Panc1 (cell line): Measurements from ENCODE around the gene PYGM. TPM values are rescaled to one million over a fixed set of nuclear protein-coding genes. Genes with fewer than 3 reads are reported as not detected.
A peak's percentile ranks its signal among the peaks of the same experiment; 100 is the strongest.

Experiments used
- ATAC-seq: fragments of 200-7000 bp; cut with Tn5 transposase; 2 replicates; pipeline ENCODE4 v1.9.1; 2020; ENCODE audit warnings: mild to moderate bottlenecking, moderate library complexity
- Bru-seq: library from RNA; stranded (reverse); fragments of 400-500 nt; gene quantifications from one replicate; lab custom pipeline; 2021; lab: Mats Ljungman, UMichigan
- BruChase-seq, 2 experiments: library from RNA; stranded (reverse); fragments of 400-500 nt; gene quantifications; one replicate each; lab custom pipeline; 2021; lab: Mats Ljungman, UMichigan
- BruUV-seq: library from RNA; stranded (reverse); fragments of 400-500 nt; replicated peaks from 2 replicates; lab custom pipeline; 2021; lab: Mats Ljungman, UMichigan
- CTCF ChIA-PET: fragments of 300-600 bp; sonication (Branson Sonifier 250); formaldehyde crosslinking; loops from one replicate; lab custom pipeline; 2022; ENCODE audit warnings: antibody characterized with exemption; lab: Charles Lee
- POLR2A ChIA-PET: fragments of 300-600 bp; sonication (Branson Sonifier 250); formaldehyde crosslinking; loops from one replicate; lab custom pipeline; 2022; ENCODE audit warnings: antibody characterized with exemption; lab: Charles Lee
- DNase-seq: peaks from one replicate; pipeline ENCODE4 v3.0.0-alpha.2; 2010; ENCODE audit warnings: low read depth, low spot score
- H3K27ac ChIP-seq: 2 replicates; pipeline ENCODE4 v1.5.1; 2011; ENCODE audit warnings: mild to moderate bottlenecking, low read length, inconsistent platforms
- H3K27me3 ChIP-seq: fragments of 200-500 bp; sonication (Bioruptor generic); 2 replicates; pipeline ENCODE4 v1.6.0; 2014; ENCODE audit warnings: low read length, inconsistent platforms; ENCODE audit not compliant: control insufficient read depth, insufficient read depth
- H3K36me3 ChIP-seq: fragments of 200-500 bp; sonication (Bioruptor generic); 2 replicates; pipeline ENCODE4 v1.5.1; 2014; ENCODE audit warnings: inconsistent platforms, mild to moderate bottlenecking, low read length, moderate library complexity; ENCODE audit not compliant: control insufficient read depth, insufficient read depth
- H3K4me1 ChIP-seq: 2 replicates; pipeline ENCODE4 v1.5.1; 2011; ENCODE audit warnings: inconsistent platforms, mild to moderate bottlenecking, low read length, moderate library complexity; ENCODE audit not compliant: control insufficient read depth, insufficient read depth
- H3K4me3 ChIP-seq, 2 experiments: 2 replicates each; pipeline ENCODE4 v1.5.1; 2011 to 2012; ENCODE audit warnings: low read depth in 2 of 2, low read length in 2 of 2, mild to moderate bottlenecking in 2 of 2, inconsistent platforms in 1 of 2, moderate library complexity in 1 of 2
- H3K9me3 ChIP-seq: fragments of 200-500 bp; sonication (Bioruptor generic); 2 replicates; pipeline ENCODE4 v1.5.1; 2014; ENCODE audit warnings: low read depth, mild to moderate bottlenecking, inconsistent platforms, low read length, moderate library complexity; ENCODE audit not compliant: control insufficient read depth, insufficient read depth
- POLR2AphosphoS5 ChIP-seq: IDR thresholded peaks from 2 replicates; pipeline ENCODE4 v1.6.1; 2012; ENCODE audit warnings: mild to moderate bottlenecking, low read depth, low read length, moderate library complexity
- SIN3A ChIP-seq: IDR thresholded peaks from 2 replicates; pipeline ENCODE4 v1.6.1; 2012; ENCODE audit warnings: low read depth, mild to moderate bottlenecking, low read length, moderate library complexity, borderline replicate concordance; ENCODE audit not compliant: insufficient read depth
- TCF7L2 ChIP-seq: IDR thresholded peaks from 2 replicates; pipeline ENCODE4 v1.6.1; 2011; ENCODE audit warnings: mild to moderate bottlenecking, low read depth, low read length, inconsistent platforms
- in situ Hi-C: cut with HindIII; loops from 2 replicates; pipeline ENCODE4 v1.10.0; 2016; ENCODE audit warnings: low sequenced_read_pairs, low pct_unique_long_range_greater_than_20kb
- intact Hi-C: fragments of 100-400 bp; cut with micrococcal nuclease; formaldehyde crosslinking; loops from one replicate; pipeline ENCODE4 v1.10.0; 2022; ENCODE audit not compliant: unreplicated experiment
- long read RNA-seq: library from polyadenylated mRNA; unstranded; transcript quantifications from one replicate; pipeline ENCODE4 v2.0.0, GENCODE V29; 2021; ENCODE audit not compliant: unreplicated experiment
- polyA plus RNA-seq: library from polyadenylated mRNA; unstranded; fragments of >200 nt; gene quantifications from one replicate; pipeline ENCODE4 v1.2.1, GENCODE V29; 2012; ENCODE audit warnings: missing spikeins; ENCODE audit not compliant: insufficient read length
- total RNA-seq: library from RNA; stranded (reverse); gene quantifications from one replicate; pipeline ENCODE4 v1.2.1, GENCODE V29; 2021; ENCODE audit not compliant: unreplicated experiment
- TF ChIP-seq, protein P1 (sequence below), 2 experiments: IDR thresholded peaks; 2 replicates each; pipeline ENCODE4 v1.6.1; 2011 to 2012; ENCODE audit warnings: low read depth in 2 of 2, control low read depth in 1 of 2, low read length in 1 of 2, mild to moderate bottlenecking in 1 of 2, moderate library complexity in 1 of 2; ENCODE audit not compliant: insufficient read depth in 1 of 2
- TF ChIP-seq, protein P2 (sequence below): fragments of 450-650 bp; IDR thresholded peaks from 2 replicates; pipeline ENCODE4 v1.5.1; 2017; ENCODE audit warnings: mild to moderate bottlenecking

Gene PYGM
- total RNA-seq (0.39 TPM), Bru-seq, nascent RNA (percentile 37 among the genes with signal in this experiment), BruChase-seq, experiment 1, labeled RNA remaining after a 2-hour chase (percentile 36 among the genes with signal in this experiment), BruChase-seq, experiment 2, labeled RNA remaining after a 6-hour chase (percentile 34 among the genes with signal in this experiment)
- polyA plus RNA-seq, result 0.34 TPM
- long read RNA-seq, result 0 reads

DNA sequence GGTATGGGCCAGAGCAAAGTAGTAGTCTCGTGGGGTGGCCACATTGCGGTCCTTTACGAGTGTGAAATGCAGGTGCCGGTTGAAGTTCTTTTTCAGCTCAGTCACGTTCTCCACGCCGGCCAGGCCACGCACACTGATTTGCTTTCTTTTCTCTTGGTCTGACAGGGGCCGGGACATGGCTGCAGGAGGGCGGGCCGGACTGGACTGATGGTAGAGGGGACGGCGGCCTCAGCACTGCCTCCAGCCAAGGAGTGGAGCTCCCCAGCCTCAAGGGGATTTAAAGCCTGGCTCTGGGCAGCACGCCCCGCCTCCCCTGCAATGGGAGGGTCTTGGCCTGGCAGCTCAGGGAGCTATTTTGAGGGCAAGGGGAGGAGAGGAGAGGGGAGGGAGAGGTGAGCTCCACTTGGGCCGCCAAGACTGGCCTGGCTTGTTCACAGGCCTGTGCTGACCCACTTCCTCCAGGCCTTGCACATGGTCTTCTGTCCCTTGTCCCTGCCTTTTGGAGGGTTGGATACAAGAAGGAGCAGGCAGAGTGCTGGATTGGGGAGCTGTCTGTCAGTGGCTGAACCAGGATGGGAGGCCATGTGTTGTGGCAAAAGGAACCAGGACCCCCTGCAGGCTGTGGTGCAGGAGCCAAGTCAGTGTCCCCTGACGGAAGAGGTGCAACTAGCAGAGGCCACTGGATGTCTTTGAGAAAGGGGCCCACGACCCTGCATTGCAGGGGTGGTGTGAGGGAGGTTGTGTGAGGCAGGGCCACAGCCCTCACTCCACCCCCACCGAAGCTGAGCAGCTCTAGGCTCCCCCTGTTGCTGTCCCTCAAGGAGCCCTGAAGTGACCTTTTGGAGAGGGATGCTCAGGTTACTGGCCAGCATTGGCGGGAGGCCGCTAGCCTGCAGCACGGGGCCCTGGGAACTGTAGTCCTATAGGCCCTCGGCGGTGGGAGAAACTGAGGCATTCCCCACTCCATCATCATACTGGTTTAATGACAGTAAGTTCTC, at the start of gene PYGM:
PYGM (minus strand) TSS at position 253 of the 998 bp plus-strand sequence; CDS start at position 177, 76 bp downstream.
- ChIA-PET POLR2A (interaction anchor here (1.0 kb wide), 1 partner anchor 18 kb away, joined by 3 read pairs; the partner anchor contains the start of gene SF1), CTCF (interaction anchor here (0.5 to 2.1 kb wide), 2 partner anchors 16 to 404 kb away, joined by 7 to 17 read pairs; partner anchors contain the start of gene RASGRP2)
- ATAC-seq, result peak; percentile 44
- no peaks in the 10 kb centered on the region for H3K27me3 ChIP-seq
- H3K4me3 ChIP-seq, result no peak within 1 kb of the TSS
- in situ Hi-C loops, result no loop called here
- BruUV-seq, result no TSS peak
- no peaks in the 10 kb centered on the region for H3K9me3 ChIP-seq
- peaks cover 5% of the 10 kb centered on the region for H3K36me3 ChIP-seq
- no peak within 1 kb of the TSS for H3K27ac ChIP-seq
- intact Hi-C loops, result no loop called here
- no peak for DNase-seq
- H3K4me1 ChIP-seq, result peaks cover 25% of the 10 kb centered on the region
- TF ChIP-seq, protein P1, sequence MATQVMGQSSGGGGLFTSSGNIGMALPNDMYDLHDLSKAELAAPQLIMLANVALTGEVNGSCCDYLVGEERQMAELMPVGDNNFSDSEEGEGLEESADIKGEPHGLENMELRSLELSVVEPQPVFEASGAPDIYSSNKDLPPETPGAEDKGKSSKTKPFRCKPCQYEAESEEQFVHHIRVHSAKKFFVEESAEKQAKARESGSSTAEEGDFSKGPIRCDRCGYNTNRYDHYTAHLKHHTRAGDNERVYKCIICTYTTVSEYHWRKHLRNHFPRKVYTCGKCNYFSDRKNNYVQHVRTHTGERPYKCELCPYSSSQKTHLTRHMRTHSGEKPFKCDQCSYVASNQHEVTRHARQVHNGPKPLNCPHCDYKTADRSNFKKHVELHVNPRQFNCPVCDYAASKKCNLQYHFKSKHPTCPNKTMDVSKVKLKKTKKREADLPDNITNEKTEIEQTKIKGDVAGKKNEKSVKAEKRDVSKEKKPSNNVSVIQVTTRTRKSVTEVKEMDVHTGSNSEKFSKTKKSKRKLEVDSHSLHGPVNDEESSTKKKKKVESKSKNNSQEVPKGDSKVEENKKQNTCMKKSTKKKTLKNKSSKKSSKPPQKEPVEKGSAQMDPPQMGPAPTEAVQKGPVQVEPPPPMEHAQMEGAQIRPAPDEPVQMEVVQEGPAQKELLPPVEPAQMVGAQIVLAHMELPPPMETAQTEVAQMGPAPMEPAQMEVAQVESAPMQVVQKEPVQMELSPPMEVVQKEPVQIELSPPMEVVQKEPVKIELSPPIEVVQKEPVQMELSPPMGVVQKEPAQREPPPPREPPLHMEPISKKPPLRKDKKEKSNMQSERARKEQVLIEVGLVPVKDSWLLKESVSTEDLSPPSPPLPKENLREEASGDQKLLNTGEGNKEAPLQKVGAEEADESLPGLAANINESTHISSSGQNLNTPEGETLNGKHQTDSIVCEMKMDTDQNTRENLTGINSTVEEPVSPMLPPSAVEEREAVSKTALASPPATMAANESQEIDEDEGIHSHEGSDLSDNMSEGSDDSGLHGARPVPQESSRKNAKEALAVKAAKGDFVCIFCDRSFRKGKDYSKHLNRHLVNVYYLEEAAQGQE (IDR thresholded peaks at IDR 0.05; ENCODE audit: insufficient read depth in 1 of 2, low read depth in 2 of 2, low read length in 1 of 2), result no peak
- TF ChIP-seq, protein P2, sequence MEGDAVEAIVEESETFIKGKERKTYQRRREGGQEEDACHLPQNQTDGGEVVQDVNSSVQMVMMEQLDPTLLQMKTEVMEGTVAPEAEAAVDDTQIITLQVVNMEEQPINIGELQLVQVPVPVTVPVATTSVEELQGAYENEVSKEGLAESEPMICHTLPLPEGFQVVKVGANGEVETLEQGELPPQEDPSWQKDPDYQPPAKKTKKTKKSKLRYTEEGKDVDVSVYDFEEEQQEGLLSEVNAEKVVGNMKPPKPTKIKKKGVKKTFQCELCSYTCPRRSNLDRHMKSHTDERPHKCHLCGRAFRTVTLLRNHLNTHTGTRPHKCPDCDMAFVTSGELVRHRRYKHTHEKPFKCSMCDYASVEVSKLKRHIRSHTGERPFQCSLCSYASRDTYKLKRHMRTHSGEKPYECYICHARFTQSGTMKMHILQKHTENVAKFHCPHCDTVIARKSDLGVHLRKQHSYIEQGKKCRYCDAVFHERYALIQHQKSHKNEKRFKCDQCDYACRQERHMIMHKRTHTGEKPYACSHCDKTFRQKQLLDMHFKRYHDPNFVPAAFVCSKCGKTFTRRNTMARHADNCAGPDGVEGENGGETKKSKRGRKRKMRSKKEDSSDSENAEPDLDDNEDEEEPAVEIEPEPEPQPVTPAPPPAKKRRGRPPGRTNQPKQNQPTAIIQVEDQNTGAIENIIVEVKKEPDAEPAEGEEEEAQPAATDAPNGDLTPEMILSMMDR, result no peak
- TF ChIP-seq SIN3A (no peak), TCF7L2 (no peak), POLR2AphosphoS5 (no peak; the same call in 1 of the 2 replicates)

DNA sequence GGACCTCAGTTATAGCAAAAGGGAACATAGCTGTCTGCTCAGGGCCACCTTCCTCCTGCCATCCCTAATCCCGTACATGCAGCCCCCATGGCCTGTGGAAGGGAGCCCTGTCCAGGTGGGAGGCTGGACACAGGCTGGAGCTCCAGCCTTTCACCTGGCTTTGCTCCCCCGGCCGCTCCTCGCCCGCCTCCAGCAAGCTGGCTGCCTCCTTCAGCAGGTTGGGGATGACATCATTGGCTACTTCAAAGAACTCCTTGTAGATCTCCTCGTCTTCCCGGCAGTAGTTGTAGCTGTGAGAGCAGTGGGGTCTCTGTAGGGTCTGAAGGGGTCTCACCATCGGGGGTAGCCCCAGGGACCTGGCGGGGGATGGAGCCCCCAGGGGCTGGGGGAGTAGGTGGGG, 45.7 kb upstream of the PYGM start:
- H3K4me3 ChIP-seq, result no peak overlapping the region
- peaks cover 23% of the 10 kb centered on the region for H3K4me1 ChIP-seq
- TF ChIP-seq TCF7L2 (no peak), SIN3A (no peak), POLR2AphosphoS5 (no peak)
- TF ChIP-seq, protein P2, result no peak
- TF ChIP-seq, protein P1 (IDR thresholded peaks at IDR 0.05; ENCODE audit: insufficient read depth in 1 of 2, low read depth in 2 of 2, low read length in 1 of 2), result no peak
- H3K27ac ChIP-seq, result no peak overlapping the region
- ChIA-PET CTCF (no interaction called here), POLR2A (interaction anchor here (0.6 kb wide), 1 partner anchor 171 kb away, joined by 3 read pairs; no protein-coding TSS in a partner anchor)
- no peaks in the 10 kb centered on the region for H3K27me3 ChIP-seq
- intact Hi-C loops, result no loop called here
- in situ Hi-C loops, result no loop called here
- no peak for ATAC-seq
- H3K9me3 ChIP-seq, result no peaks in the 10 kb centered on the region
- no peak for DNase-seq
- BruUV-seq, result no TSS peak
- H3K36me3 ChIP-seq, result no peaks in the 10 kb centered on the region; the same call in 1 of the 2 replicates
